Measurements from ENCODE around the gene CYB561D2. TPM values are rescaled to one million over a fixed set of nuclear protein-coding genes. Genes with fewer than 3 reads are reported as not detected.

CYB561D2 gene
- total RNA-seq, 1 experiment from 2014 or later = 19.3 TPM

- no peak for TF ChIP-seq EZH2 (IDR thresholded peaks at IDR 0.05; ENCODE audit: low read depth)
- TF ChIP-seq, protein P1, sequence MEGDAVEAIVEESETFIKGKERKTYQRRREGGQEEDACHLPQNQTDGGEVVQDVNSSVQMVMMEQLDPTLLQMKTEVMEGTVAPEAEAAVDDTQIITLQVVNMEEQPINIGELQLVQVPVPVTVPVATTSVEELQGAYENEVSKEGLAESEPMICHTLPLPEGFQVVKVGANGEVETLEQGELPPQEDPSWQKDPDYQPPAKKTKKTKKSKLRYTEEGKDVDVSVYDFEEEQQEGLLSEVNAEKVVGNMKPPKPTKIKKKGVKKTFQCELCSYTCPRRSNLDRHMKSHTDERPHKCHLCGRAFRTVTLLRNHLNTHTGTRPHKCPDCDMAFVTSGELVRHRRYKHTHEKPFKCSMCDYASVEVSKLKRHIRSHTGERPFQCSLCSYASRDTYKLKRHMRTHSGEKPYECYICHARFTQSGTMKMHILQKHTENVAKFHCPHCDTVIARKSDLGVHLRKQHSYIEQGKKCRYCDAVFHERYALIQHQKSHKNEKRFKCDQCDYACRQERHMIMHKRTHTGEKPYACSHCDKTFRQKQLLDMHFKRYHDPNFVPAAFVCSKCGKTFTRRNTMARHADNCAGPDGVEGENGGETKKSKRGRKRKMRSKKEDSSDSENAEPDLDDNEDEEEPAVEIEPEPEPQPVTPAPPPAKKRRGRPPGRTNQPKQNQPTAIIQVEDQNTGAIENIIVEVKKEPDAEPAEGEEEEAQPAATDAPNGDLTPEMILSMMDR (conservative IDR thresholded peaks at IDR 0.05) = no peak
- peaks cover 22% of the 10 kb centered on the region for H4K20me1 ChIP-seq (ENCODE audit: insufficient read depth)
- H3K27ac ChIP-seq = no peak overlapping the region
Observed at GRCh38 chr3:50353245-50354004, 2.8 kb downstream of the CYB561D2 start.

DNA sequence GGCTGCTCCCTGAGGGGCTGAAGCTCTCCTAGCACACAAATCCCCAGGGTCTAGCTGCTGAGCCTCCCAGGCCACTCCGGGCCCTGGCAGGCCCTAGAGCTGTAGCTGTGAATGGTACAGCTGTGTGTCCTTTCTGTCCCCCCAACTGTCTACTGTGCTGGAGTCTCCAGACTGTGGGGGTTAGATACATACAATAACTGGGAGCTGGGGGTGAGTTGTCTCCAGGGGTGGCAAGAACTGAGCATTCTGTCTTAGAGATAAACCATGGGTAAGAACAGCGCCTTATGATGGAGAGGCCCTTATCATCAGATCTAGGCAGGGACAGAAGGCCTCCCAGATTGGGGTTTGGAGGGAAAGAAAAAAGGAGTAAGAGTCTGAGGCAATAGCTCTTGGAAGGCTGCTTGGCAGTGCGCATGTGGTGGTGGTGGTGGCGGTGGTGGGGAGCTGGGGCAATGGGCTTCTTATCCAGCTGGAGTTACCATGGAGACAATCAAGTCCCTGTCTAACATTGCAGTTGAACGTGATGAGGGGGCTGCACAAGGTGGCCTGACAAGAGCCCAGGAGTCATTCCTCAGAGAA is 3.6 kb downstream of the CYB561D2 start:
- Histone ChIP-seq H3K4me1 (replicated peaks; ENCODE audit: insufficient read depth) (peaks cover 44% of the 10 kb centered on the region), H4K20me1 (ENCODE audit: insufficient read depth) (peaks cover 22% of the 10 kb centered on the region), H3K36me3 (ENCODE audit: low read depth) (0 out of 2 replicates have a peak, but pooled peaks cover 4% of the 10 kb centered on the region), H3K9me3 (ENCODE audit: insufficient read depth, low read depth) (no peaks in the 10 kb centered on the region), H3K79me2 (ENCODE audit: low read depth) (peaks cover 54% of the 10 kb centered on the region), H3K4me2 (no peak overlapping the region), H3K27ac (no peak overlapping the region), H2AFZ (no peak overlapping the region), H3K27me3 (ENCODE audit: insufficient read depth, low read depth) (no peaks in the 10 kb centered on the region), H3F3A (ENCODE audit: insufficient read depth, low read depth) (peaks cover 5% of the 10 kb centered on the region; the same call in 1 of the 2 replicates), H3K9me2 (ENCODE audit: insufficient read depth) (no peaks in the 10 kb centered on the region), H3K4me3 (no peak overlapping the region)
- POLR2A ChIA-PET (ENCODE audit: unreplicated experiment) = interaction anchor here (0.6 to 1.0 kb wide), 3 partner anchors 16 to 31 kb away, joined by 3 to 7 read pairs (median 5); no protein-coding TSS in a partner anchor
- no peak for DNase-seq
- CTCF ChIA-PET = interaction anchor here (0.6 to 1.4 kb wide), 2 partner anchors 16 to 17 kb away, joined by 6 to 7 read pairs; no protein-coding TSS in a partner anchor
- intact Hi-C loops (cut with micrococcal nuclease; ENCODE audit: unreplicated experiment) = no loop called here
- BruUV-seq (replicated peaks) = no TSS peak
- TF ChIP-seq EZH2 (IDR thresholded peaks at IDR 0.05; ENCODE audit: low read depth) = no peak

More at GRCh38 chr3:50353245-50354004, 2.8 kb downstream of the CYB561D2 start:
- Histone ChIP-seq H3K79me2 (ENCODE audit: low read depth) (peaks cover 46% of the 10 kb centered on the region), H3K4me2 (no peak overlapping the region), H3K9me3 (ENCODE audit: insufficient read depth, low read depth) (no peaks in the 10 kb centered on the region), H3K4me3 (no peak overlapping the region), H3K4me1 (replicated peaks; ENCODE audit: insufficient read depth) (peaks cover 43% of the 10 kb centered on the region), H2AFZ (no peak overlapping the region), H3K9me2 (ENCODE audit: insufficient read depth) (no peaks in the 10 kb centered on the region), H3K36me3 (ENCODE audit: low read depth) (0 out of 2 replicates have a peak, but pooled peaks cover 4% of the 10 kb centered on the region), H3K27me3 (ENCODE audit: insufficient read depth, low read depth) (no peaks in the 10 kb centered on the region), H3F3A (ENCODE audit: insufficient read depth, low read depth) (peaks cover 5% of the 10 kb centered on the region; the same call in 1 of the 2 replicates)
- no peak for DNase-seq
- no TSS peak for BruUV-seq (replicated peaks)
- POLR2A ChIA-PET (ENCODE audit: unreplicated experiment) = interaction anchor here (0.6 to 1.0 kb wide), 2 partner anchors 16 to 30 kb away, joined by 5 to 7 read pairs; no protein-coding TSS in a partner anchor
- intact Hi-C loops (cut with micrococcal nuclease; ENCODE audit: unreplicated experiment) = no loop called here
- CTCF ChIA-PET = interaction anchor here (1.4 kb wide), 1 partner anchor 17 kb away, joined by 6 read pairs; no protein-coding TSS in a partner anchor

GRCh38 chr3:50354850-50355249 is 4.2 kb downstream of the CYB561D2 start:
- CTCF ChIA-PET = no interaction called here
- no TSS peak for BruUV-seq (replicated peaks)
- H3K9me3 ChIP-seq (ENCODE audit: insufficient read depth, low read depth) = no peaks in the 10 kb centered on the region
- no peak overlapping the region for H3K4me3 ChIP-seq
- TF ChIP-seq, protein P1 (conservative IDR thresholded peaks at IDR 0.05) = no peak
- TF ChIP-seq EZH2 (IDR thresholded peaks at IDR 0.05; ENCODE audit: low read depth) = no peak
- H3K9me2 ChIP-seq (ENCODE audit: insufficient read depth) = no peaks in the 10 kb centered on the region
- POLR2A ChIA-PET (ENCODE audit: unreplicated experiment) = interaction anchor here (0.7 to 1.0 kb wide), 2 partner anchors 16 to 18 kb away, joined by 3 to 7 read pairs; no protein-coding TSS in a partner anchor
- peaks cover 5% of the 10 kb centered on the region; the same call in 1 of the 2 replicates for H3F3A ChIP-seq (ENCODE audit: insufficient read depth, low read depth)
- intact Hi-C loops (cut with micrococcal nuclease; ENCODE audit: unreplicated experiment) = loop anchor here (5.0 kb wide), 1 partner anchor 1032 kb away; the partner anchor contains the start of gene MANF
- no peaks in the 10 kb centered on the region for H3K27me3 ChIP-seq (ENCODE audit: insufficient read depth, low read depth)
- H3K4me1 ChIP-seq (replicated peaks; ENCODE audit: insufficient read depth) = peaks cover 40% of the 10 kb centered on the region
- no peak overlapping the region for H3K27ac ChIP-seq
- no peak for DNase-seq
- H2AFZ ChIP-seq = no peak overlapping the region
- H3K4me2 ChIP-seq = no peak overlapping the region
- peaks cover 22% of the 10 kb centered on the region for H4K20me1 ChIP-seq (ENCODE audit: insufficient read depth)
- H3K36me3 ChIP-seq (ENCODE audit: low read depth) = 0 out of 2 replicates have a peak, but pooled peaks cover 4% of the 10 kb centered on the region
- H3K79me2 ChIP-seq (ENCODE audit: low read depth) = peaks cover 51% of the 10 kb centered on the region

All from PC-9 (cell line).